Activated T-helper 1 cell treated with anti-CD3 and anti-CD28 coated beads, Interleukin-12 subunit alpha, Interleukin-12 subunit beta, Interleukin-2, Interleukin-4 antibody, amounts not matched to agents 30 ng/mL and 10 ng/mL and 1 ng/mL, durations not matched to agents 14 hours and 24 hours and 36 hours (primary cell): ENCODE results near the gene MTRFR. TPM values are rescaled to one million over a fixed set of nuclear protein-coding genes. Genes with fewer than 3 reads are reported as not detected.

Experiments used
- DNase-seq: peaks from one replicate; pipeline ENCODE4 v3.0.0; 2021; ENCODE audit warnings: low spot score
- H3K27ac Mint-ChIP-seq: one replicate; pipeline ENCODE4 v1.8.0; 2021; ENCODE audit warnings: mild to moderate bottlenecking, mixed read lengths
- H3K27me3 Mint-ChIP-seq: one replicate; pipeline ENCODE4 v1.8.0; 2022; ENCODE audit warnings: mild to moderate bottlenecking, moderate library complexity, mixed read lengths; ENCODE audit not compliant: insufficient read depth
- H3K36me3 Mint-ChIP-seq: one replicate; pipeline ENCODE4 v1.8.0; 2021; ENCODE audit warnings: low read depth, mixed read lengths
- H3K4me1 Mint-ChIP-seq: one replicate; pipeline ENCODE4 v1.8.0; 2021; ENCODE audit warnings: low read depth, mixed read lengths
- H3K4me3 Mint-ChIP-seq: one replicate; pipeline ENCODE4 v1.8.0; 2021; ENCODE audit warnings: mild to moderate bottlenecking, moderate library complexity, mixed read lengths
- H3K9me3 Mint-ChIP-seq: one replicate; pipeline ENCODE4 v1.8.0; 2021; ENCODE audit warnings: mixed read lengths
- intact Hi-C: fragments of 100-400 bp; cut with micrococcal nuclease; formaldehyde crosslinking; loops from one replicate; pipeline ENCODE4 v1.15.1; 2024
- total RNA-seq: library from RNA; stranded (reverse); gene quantifications from 2 replicates; pipeline ENCODE4 v1.2.3, GENCODE V29; 2022

The MTRFR gene
- total RNA-seq, 1 donor from 2014 or later = 34.2 TPM

GRCh38 chr12:123267991-123268843 is 35.0 kb downstream of the MTRFR start:
- Mint-ChIP-seq H3K27me3 (peaks cover 2% of the 10 kb centered on the region), H3K27ac (peak overlapping the region; percentile 55), H3K4me1 (peaks cover 9% of the 10 kb centered on the region), H3K9me3 (no peaks in the 10 kb centered on the region), H3K4me3 (peak overlapping the region; percentile 62), H3K36me3 (peaks cover 3% of the 10 kb centered on the region)
- intact Hi-C loops = no loop called here
- DNase-seq = no peak

DNA sequence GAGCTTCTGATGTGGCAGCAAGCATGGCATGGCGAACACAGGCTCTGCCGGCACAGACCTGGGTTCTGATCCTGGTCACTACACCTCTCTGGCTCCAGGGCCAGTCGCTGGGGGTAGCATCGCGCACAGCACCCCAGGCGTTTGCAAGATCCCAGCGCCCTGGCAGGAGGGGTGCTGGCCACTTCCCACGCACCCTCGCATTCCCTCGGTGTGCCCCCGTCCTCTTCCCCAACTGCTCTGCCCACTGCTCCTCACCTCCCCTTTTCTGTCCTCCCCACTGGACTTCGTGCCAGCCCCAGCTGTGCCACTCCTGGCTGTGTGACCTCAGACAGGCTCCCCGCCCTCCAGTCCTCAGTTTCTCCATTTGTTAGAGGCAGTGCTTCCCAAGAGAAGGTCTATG is 35.6 kb downstream of the MTRFR start:
- peaks cover 9% of the 10 kb centered on the region for H3K4me1 Mint-ChIP-seq
- DNase-seq = no peak
- peak overlapping the region; percentile 74 for H3K4me3 Mint-ChIP-seq
- peaks cover 5% of the 10 kb centered on the region for H3K27me3 Mint-ChIP-seq
- no peaks in the 10 kb centered on the region for H3K9me3 Mint-ChIP-seq
- no peak overlapping the region for H3K27ac Mint-ChIP-seq
- H3K36me3 Mint-ChIP-seq = peaks cover 3% of the 10 kb centered on the region
- intact Hi-C loops = no loop called here

GRCh38 chr12:123269395-123269892 is 36.2 kb downstream of the MTRFR start:
- Mint-ChIP-seq H3K4me3 (peak overlapping the region; percentile 89), H3K9me3 (no peaks in the 10 kb centered on the region), H3K36me3 (peaks cover 1% of the 10 kb centered on the region), H3K27ac (peak overlapping the region; percentile 70), H3K4me1 (peaks cover 9% of the 10 kb centered on the region), H3K27me3 (peaks cover 5% of the 10 kb centered on the region)
- no peak for DNase-seq
- intact Hi-C loops = no loop called here

- H3K27ac Mint-ChIP-seq = peak overlapping the region; percentile 74
- H3K36me3 Mint-ChIP-seq = no peaks in the 10 kb centered on the region
- no peaks in the 10 kb centered on the region for H3K9me3 Mint-ChIP-seq
- peak overlapping the region; percentile 89 for H3K4me3 Mint-ChIP-seq
- no peak for DNase-seq
- peaks cover 9% of the 10 kb centered on the region for H3K4me1 Mint-ChIP-seq
- peaks cover 5% of the 10 kb centered on the region for H3K27me3 Mint-ChIP-seq
- intact Hi-C loops = loop anchor here (1.0 to 2.0 kb wide), 3 partner anchors 95 to 445 kb away; no protein-coding TSS in a partner anchor
Observed at GRCh38 chr12:123269896-123270213, 36.6 kb downstream of the MTRFR start.

DNA sequence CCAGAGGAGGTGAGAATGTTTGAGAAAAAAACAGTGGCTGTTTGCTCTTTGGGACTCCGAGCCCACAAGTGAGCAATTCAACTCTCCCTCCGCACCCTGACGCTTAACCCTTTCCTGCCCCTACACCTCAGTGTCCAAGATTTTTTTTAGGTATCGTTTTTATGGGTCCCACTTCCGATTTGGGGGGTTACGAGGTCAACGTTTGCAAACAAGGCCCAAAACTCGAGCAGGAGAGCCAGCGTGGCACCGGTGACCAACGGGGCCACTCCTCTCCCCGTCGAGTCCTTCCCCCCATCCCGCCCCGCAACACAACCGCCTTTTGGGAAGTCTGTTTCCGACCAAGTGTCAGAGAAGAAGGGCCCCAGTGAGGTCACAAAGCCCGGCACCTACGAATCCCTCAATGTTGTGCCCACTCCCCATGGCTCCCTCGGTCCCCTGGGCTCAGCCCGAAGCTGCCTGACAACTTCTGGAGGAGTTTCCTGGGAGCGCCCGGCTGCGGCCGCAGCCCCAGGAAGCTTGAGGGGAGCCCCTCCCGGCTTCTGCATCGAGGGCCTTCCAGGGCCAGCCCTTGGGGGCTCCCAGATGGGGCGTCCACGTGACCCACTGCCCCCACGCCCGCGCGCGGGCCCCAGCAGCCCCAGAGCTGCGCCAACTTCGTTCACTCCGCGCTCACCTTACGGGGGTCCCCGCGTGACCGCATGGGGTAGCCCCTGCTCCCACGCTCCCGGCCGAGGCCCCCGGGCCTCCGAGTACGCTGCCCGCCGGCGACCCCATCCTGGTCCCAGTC is 37.2 kb downstream of the MTRFR start:
- Mint-ChIP-seq H3K4me1 (peaks cover 9% of the 10 kb centered on the region), H3K9me3 (no peaks in the 10 kb centered on the region), H3K4me3 (peak overlapping the region; percentile 89), H3K36me3 (no peaks in the 10 kb centered on the region), H3K27me3 (peaks cover 5% of the 10 kb centered on the region), H3K27ac (peak overlapping the region; percentile 74)
- DNase-seq = no peak
- intact Hi-C loops = loop anchor here (1.0 to 2.0 kb wide), 3 partner anchors 95 to 444 kb away; no protein-coding TSS in a partner anchor

DNA sequence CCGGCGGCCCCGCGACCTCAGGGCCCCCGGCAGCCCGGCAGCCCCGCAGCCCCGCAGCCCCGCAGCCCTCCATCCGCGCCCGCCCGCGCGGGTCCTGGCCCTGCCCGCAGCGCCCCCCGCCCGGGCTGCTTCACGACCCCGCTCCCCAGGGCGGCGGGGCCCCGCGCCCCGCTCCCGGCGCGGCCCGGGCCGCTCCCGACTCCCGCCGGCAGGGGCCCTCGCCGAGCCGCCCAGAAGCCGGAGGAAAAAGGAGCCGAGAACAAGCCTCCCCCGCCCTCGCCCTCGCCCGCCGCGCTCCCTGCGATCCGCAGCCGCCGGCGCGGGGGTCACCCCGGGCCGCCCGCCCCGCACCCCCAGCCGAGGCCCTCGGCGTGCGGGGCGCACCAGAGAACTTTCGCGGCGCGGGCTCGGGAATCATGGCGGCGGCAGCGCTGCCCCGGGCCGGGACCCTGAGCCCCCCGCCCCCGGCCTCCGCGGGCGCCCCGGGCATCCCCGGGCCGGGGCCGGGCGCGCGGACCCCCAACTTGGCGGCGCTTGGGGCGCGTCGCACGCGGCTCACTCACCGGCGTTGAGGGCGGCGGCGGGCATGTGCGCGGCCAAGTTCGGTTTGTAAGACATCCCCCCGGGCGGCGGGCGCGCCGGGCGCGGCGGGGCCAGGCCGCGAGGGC is 37.9 kb downstream of the MTRFR start:
- peaks cover 9% of the 10 kb centered on the region for H3K4me1 Mint-ChIP-seq
- peak; percentile 68 for DNase-seq
- H3K4me3 Mint-ChIP-seq = no peak overlapping the region
- no peaks in the 10 kb centered on the region for H3K36me3 Mint-ChIP-seq
- peaks cover 5% of the 10 kb centered on the region for H3K27me3 Mint-ChIP-seq
- no peak overlapping the region for H3K27ac Mint-ChIP-seq
- H3K9me3 Mint-ChIP-seq = no peaks in the 10 kb centered on the region
- intact Hi-C loops = loop anchor here (1.0 to 2.0 kb wide), 4 partner anchors 112 to 444 kb away; no protein-coding TSS in a partner anchor

DNA sequence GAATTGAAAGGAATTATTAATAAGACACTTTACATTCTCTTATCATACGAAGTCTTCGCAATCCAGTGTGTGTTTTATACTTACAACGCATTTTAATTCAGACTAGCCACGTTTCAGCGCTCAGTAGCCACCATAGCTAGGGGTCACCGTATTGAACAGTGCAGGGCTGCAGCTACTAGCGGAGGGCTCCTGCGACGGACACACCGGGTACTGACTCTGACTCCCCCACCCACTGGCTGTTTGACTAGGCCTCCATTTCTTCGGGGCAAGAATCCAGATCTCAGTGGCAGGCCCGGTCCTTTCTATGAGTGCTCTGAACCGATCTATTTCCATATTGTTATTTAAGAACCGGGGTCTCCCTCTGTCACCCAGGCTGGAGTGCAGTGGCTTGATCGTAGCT is 39.9 kb downstream of the MTRFR start:
- peaks cover 5% of the 10 kb centered on the region for H3K27me3 Mint-ChIP-seq
- intact Hi-C loops = no loop called here
- H3K4me3 Mint-ChIP-seq = peak overlapping the region; percentile 67

DNA sequence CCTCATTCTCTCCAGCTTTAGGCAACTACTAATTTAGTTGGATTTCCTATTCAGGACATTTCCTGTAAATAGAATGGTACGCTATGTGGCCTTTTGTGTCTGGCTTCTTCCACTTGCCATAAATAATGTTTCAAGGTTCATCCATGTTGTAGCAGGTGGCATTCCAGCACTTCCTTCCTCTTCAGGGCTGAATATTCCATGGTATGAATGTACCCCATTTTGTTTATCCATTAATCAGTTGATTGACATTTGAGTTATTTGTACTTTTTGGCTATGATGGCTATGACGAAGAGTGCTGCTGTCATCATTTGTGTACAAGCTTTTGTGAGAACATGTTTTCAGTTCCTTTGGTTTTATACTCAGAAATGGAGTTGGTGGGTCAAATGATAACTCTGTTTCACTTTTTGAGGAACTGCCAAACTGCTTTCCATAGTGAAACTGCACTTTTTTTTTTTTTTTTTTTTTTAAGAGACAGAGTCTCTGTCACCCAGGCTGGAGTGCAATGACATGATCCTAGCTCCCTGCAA is 44.9 kb downstream of the MTRFR start:
- DNase-seq = no peak
- Mint-ChIP-seq H3K4me1 (peaks cover 7% of the 10 kb centered on the region), H3K9me3 (no peaks in the 10 kb centered on the region), H3K27me3 (peaks cover 3% of the 10 kb centered on the region), H3K27ac (peak overlapping the region; percentile 84), H3K36me3 (no peaks in the 10 kb centered on the region), H3K4me3 (no peak overlapping the region)
- intact Hi-C loops = loop anchor here (2.0 kb wide), 1 partner anchor 87 kb away; the partner anchor contains the start of gene SBNO1

More for the DNA sequence above, 39.9 kb downstream of the MTRFR start:
- no peaks in the 10 kb centered on the region for H3K36me3 Mint-ChIP-seq
- H3K9me3 Mint-ChIP-seq = no peaks in the 10 kb centered on the region
- H3K27ac Mint-ChIP-seq = peak overlapping the region; percentile 44
- peaks cover 13% of the 10 kb centered on the region for H3K4me1 Mint-ChIP-seq
- DNase-seq = no peak

DNA sequence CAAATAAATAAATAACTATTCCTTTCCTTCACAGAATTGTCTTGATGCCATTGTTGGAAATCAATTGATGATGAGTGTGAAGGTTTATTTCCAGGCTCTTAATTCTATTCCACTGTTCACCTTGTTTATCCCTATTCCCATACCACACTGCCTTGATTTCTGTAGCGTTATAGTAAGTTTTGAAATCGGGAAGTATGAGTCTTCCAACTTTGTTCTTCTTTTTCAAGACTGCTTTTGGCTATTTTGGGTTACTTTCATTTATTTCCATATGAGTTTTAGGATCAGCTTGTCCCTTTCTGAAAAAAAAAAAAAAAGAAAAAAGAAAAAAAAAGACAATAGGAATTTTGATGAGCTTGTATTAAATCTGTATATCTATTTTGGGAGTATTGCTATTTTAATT is 47.7 kb downstream of the MTRFR start:
- intact Hi-C loops = no loop called here
- Mint-ChIP-seq H3K4me3 (no peak overlapping the region), H3K36me3 (no peaks in the 10 kb centered on the region), H3K27ac (no peak overlapping the region), H3K4me1 (peaks cover 7% of the 10 kb centered on the region), H3K9me3 (no peaks in the 10 kb centered on the region), H3K27me3 (no peaks in the 10 kb centered on the region)
- DNase-seq = no peak

DNA sequence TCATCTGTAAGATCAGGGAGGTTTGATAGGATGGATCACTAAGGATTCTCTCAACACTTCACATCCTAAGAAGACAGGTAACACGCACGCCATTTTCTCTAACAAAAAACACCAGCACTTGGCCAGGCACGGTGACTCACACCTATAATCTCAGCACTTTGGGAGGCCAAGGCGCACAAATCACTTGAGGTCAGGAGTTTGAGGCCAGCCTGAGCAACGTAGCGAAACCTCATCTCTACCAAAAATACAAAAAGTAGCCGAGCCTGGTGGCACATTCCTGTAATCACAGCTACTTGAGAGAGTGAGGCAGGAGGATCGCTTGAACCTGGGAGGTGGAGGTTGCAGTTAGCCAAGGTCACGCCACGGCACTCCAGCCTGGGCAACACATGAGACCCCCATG is 48.9 kb downstream of the MTRFR start:
- H3K9me3 Mint-ChIP-seq = no peaks in the 10 kb centered on the region
- DNase-seq = no peak
- intact Hi-C loops = no loop called here
- no peak overlapping the region for H3K27ac Mint-ChIP-seq
- no peak overlapping the region for H3K4me3 Mint-ChIP-seq
- no peaks in the 10 kb centered on the region for H3K36me3 Mint-ChIP-seq
- peaks cover 7% of the 10 kb centered on the region for H3K4me1 Mint-ChIP-seq
- no peaks in the 10 kb centered on the region for H3K27me3 Mint-ChIP-seq

- H3K4me3 Mint-ChIP-seq = no peak overlapping the region
- H3K4me1 Mint-ChIP-seq = peaks cover under 1% of the 10 kb centered on the region
- no peak overlapping the region for H3K27ac Mint-ChIP-seq
- no peak for DNase-seq
- intact Hi-C loops = no loop called here
- no peaks in the 10 kb centered on the region for H3K27me3 Mint-ChIP-seq
- H3K9me3 Mint-ChIP-seq = no peaks in the 10 kb centered on the region
- no peaks in the 10 kb centered on the region for H3K36me3 Mint-ChIP-seq
Observed at GRCh38 chr12:123283461-123283860, 50.2 kb downstream of the MTRFR start.

- intact Hi-C loops = no loop called here
- DNase-seq = no peak
- no peaks in the 10 kb centered on the region for H3K27me3 Mint-ChIP-seq
- peaks cover 7% of the 10 kb centered on the region for H3K4me1 Mint-ChIP-seq
- H3K9me3 Mint-ChIP-seq = no peaks in the 10 kb centered on the region
- no peak overlapping the region for H3K27ac Mint-ChIP-seq
- H3K4me3 Mint-ChIP-seq = no peak overlapping the region
- H3K36me3 Mint-ChIP-seq = peaks cover 8% of the 10 kb centered on the region
Observed at GRCh38 chr12:123284669-123285068, 51.4 kb downstream of the MTRFR start.
